ENCODE results near the gene TPP1.

The TPP1 gene

GRCh38 chr11:6627762-6628241, 8.6 kb upstream of the TPP1 start:
- DNase-seq (ENCODE audit: low read depth), result no peak

- no peak for DNase-seq (ENCODE audit: low read depth)
These were observed 7.9 kb upstream of the TPP1 start for GRCh38 chr11:6626971-6627761.

- no peak for DNase-seq (ENCODE audit: low read depth)
These were observed 6.7 kb upstream of the TPP1 start for GRCh38 chr11:6625832-6626420.

- DNase-seq (ENCODE audit: low read depth), result no peak
These were observed 6.1 kb upstream of the TPP1 start for GRCh38 chr11:6625156-6625831.

DNA sequence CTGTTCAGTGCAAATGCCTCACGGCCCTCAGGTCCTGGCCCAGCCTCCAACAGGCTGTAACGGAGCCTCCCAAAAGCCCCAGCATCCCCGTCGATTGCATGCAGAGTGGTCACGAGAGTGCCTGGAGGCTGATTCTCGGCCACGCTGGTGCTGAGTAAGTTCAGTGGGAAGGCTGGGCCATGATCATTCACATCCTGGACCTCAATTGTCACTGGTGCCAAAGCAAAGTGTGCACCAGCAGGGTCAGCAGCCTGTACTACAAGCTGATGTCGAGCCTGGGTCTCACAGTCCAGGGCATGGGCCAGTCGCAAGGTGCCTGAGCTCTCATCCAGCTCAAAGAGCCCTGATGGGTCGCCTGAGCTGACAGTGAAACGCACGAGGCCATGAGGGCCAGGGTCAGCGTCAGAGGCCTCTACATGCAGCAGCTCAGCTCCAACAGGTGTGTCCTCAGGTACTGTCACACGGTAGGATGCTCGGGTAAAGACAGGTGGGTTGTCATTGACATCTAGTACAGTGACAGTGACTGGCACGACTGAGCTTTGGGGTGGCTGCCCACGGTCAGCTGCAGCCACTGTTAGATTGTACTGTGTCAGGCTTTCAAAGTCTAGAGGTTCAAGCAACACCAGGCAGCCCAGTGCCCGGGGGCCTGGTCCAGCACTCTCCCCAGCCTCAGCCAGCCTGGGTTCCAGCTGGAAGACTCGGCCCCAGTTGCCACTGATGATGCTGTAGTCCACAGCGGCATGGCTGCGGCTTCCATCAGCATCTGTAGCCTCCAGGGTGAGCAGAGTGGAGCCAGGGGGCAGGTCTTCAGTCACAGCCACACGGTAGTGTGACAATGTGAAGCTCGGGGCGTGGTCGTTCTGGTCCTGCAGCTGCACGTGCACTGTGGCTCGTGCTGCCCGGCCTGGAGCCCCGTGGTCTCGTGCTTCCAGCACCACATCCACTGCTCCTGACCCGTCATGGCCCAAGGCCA, 4.5 kb upstream of the TPP1 start:
- DNase-seq (ENCODE audit: low read depth), result no peak

DNA sequence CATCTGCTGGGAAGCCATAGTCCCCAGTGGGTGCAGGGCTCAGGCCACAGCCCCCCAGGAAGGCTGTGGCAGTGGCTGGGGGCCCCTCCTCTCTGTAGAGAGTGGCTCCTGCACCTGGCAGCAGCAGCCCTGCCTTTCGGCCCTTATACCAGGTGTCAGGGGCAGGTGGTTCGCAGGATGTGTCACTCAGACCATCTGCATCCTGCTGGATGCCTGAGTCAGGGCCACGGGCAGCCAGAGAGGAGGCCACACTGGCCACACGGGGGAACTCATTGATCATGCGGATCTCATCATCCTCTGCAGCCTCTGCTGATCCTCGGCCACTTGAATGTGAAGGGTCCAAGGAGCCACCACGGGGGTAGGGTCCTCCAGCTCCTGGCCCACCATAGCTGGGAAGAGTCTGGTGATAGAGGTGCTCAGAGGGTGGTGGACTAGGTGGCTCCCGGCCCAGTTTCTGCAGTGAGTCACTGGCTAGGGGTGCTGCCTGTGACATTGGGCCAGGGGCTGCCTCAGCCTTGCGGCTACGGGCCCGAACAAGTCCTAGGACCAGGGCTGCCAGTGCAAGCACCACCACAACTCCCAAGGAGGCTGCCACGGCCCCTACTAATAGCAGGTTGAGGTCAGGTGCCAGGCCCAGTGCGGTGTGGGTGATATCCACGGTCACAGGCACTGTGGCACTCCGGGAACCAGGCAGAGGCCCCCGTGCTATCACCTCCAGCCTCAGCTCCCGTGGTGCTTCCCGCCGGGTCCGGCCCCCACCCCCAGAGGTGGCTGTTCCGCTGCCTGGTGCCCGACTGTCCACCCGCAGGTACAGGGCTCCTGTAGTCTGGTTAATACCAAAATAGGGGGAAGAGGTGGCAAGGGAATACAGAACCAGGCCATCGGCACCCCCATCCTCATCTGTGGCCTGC, 3.3 kb upstream of the TPP1 start:
- no peak for DNase-seq (ENCODE audit: low read depth)

- DNase-seq (ENCODE audit: low read depth), result no peak
These were observed 2.5 kb upstream of the TPP1 start for GRCh38 chr11:6621711-6622211.

DNA sequence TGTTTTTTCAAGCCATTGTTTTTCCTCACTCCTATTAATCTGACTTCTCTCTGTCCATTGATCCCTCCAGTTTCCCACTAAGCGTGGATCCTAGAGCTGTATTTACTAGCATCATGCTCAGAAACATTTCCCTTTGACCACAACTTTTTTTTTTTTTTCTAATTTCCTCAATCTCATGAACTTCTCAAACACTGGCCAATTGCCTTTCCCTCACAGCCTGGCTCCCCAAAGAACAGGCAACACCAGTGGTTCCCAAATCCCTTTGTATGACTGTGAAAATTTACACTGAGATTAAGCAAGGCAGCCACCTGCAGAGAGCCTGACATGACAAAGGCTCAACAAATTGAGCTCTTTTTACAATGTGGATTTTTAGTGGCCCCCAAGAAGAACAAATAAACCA, 1.4 kb upstream of the TPP1 start:
- no peak for DNase-seq (ENCODE audit: low read depth)

GRCh38 chr11:6618117-6619003, 862 bp downstream of the TPP1 start:
- peak; percentile 44 for DNase-seq (ENCODE audit: low read depth)

DNA sequence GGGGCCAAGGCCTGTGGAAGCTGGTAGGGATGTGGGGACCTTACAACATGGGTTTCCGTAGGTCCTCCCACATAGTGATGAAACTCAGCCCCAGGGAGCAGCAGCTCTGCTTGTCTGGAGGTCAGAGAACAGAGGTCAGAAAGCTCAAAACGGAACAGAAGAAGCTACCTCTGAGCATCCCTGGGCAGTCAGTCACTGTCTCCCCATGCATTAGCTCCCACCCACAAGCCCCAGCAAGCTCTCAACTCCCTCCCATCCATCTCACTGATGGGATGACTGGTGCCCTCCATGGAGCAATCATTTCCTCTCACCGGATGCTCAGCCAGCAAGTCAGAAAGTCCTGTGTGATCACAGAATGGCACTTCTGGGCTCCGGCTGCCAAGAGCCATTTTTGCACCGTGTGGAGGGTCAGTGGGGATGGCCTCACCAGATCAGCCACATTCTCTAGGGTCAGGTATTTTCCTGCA, 1.9 kb downstream of the TPP1 start:
- DNase-seq (ENCODE audit: low read depth), result no peak

DNA sequence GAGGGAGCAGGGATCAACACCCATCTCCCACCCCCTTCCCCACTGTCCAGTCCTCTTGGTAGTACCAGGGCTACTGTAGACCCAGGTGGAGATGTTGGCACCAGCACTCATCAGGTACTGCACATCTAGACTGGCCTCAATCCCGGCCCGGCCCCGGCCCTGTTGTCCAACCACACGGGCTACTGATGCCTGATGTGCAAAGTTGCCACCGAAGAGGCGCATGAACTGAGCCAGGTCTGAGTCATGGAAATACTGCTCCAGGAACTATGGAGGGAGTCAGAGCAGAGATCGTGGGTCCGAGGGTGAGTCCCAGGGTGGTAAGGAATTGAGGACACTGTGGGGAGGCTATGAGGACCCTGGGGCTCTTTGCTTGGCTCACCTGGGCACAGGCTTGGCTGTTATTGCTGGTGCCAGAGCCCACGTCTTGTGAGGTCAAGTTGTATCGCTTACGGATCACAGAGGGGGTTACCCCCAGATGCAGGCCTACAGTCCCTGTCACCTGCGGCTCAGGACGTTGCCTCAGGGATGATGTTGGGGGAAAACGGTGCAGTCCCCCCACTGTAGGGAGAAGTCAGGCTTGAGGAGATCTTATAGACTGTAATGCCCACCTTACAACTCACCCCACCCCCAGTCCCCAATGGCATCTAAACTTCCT, 2.5 kb downstream of the TPP1 start:
- no peak for DNase-seq (ENCODE audit: low read depth)

DNA sequence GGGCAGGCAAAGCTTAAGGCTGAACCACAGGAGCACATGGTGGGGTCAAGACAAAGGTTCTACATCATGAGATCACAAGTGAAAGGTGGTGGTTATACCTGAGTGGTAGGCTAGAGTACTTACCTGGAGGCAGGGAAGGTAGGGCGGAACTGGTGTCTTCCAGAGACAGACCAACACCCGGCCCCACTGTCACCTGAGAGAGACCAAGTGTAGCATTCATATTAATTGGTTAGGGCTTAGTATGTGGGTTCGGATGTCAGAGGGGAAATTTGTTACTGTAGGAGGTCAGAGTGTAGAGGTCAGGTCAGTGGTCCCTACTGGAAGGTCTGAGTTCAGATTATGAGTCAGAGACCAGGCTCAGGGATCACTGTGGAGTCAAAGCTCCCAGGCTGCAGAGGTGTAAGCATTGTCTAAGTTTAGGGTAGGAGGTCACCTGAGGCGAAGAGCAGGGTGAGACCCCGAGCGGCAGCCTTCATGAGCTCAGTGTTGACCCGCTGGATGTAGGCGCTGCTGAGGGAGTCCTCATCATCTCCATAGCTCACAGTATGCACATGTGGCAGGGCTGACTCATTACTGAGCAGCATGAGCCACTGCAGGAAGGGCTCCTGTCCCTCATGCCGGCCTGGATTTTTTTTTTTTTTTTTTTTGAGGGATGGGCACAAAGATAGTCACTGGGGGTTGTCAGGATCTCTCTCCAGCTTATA, 3.2 kb downstream of the TPP1 start:
- no peak for DNase-seq (ENCODE audit: low read depth)

DNA sequence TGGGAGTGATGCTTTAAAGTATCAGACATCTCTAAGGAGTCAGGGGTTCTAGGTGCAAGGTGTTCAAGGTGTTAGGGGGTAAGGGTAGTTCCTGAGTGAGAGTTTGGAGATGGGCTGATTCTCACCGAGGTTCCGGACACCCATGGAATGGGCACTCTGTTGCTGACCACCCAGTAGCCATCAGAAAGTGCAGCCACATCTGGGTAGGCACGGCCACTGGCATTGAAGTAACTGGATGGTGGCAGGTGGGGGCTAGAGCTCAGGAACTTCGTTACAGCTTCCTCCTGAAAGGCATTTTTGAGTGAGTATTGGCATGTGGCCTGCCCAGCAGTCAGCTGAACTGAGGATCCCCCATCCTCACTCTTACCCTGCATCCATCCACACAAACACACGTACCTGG, 4.2 kb downstream of the TPP1 start:
- DNase-seq (ENCODE audit: low read depth), result no peak

GRCh38 chr11:6614446-6614845, 4.8 kb downstream of the TPP1 start:
- DNase-seq (ENCODE audit: low read depth), result no peak

DNA sequence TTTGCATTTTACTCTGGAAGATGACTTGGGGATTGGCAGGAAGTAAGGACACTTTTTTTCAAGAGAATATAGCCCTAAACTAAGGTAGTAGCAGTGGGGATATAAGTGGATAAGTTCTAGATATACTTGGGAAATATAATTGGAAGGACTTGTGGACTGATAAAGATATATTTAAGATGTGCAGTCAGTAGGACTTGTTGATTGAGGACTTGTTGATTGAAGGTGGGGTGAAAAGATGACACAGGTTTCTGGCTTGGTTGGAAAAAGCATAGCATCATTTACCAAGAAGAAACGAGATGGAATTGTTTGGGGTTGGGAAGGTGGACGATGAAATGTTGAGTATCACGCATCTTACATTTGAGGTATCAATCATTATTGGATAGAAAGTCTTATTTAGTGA, 5.7 kb downstream of the TPP1 start:
- DNase-seq (ENCODE audit: low read depth), result no peak

- peak; percentile 88 for DNase-seq (ENCODE audit: low read depth)
These were observed 6.8 kb downstream of the TPP1 start, which contains the start of gene TAF10 for GRCh38 chr11:6612213-6613041. Gene TAF10, minus strand, starts transcription at chr11:6612216. Its CDS starts 27 bp downstream, at chr11:6612189.

GRCh38 chr11:6611963-6612212, 7.3 kb downstream of the TPP1 start:
- no peak for DNase-seq (ENCODE audit: low read depth)
